Smooth muscle cell (in vitro differentiated cells): ENCODE results near the gene SPTBN2. TPM values are rescaled to one million over a fixed set of nuclear protein-coding genes. Genes with fewer than 3 reads are reported as not detected.

Source experiments
- DNase-seq: peaks from one replicate; lab custom pipeline; 2025; ENCODE audit not compliant: unreplicated experiment; lab: John Stamatoyannopoulos, UW
- H2AFZ ChIP-seq: fragments of 200-600 bp; sonication (generic); 2 replicates; pipeline ENCODE4 v1.6.0; 2016; ENCODE audit warnings: antibody characterized with exemption, low read depth, mild to moderate bottlenecking
- H3F3A ChIP-seq: fragments of 200-600 bp; sonication (generic); 2 replicates; pipeline ENCODE4 v1.6.0; 2017; ENCODE audit warnings: antibody characterized with exemption, low read depth
- H3K27ac ChIP-seq: fragments of 200-600 bp; sonication (generic); 2 replicates; pipeline ENCODE4 v1.5.1; 2016; ENCODE audit warnings: low read depth, mild to moderate bottlenecking
- H3K27me3 ChIP-seq: fragments of 200-600 bp; sonication (generic); 2 replicates; pipeline ENCODE4 v1.6.1; 2016; ENCODE audit warnings: low read depth, mild to moderate bottlenecking
- H3K36me3 ChIP-seq: fragments of 200-600 bp; sonication (generic); 2 replicates; pipeline ENCODE4 v1.5.1; 2016; ENCODE audit warnings: low read depth
- H3K4me1 ChIP-seq: fragments of 200-600 bp; sonication (generic); 2 replicates; pipeline ENCODE4 v1.5.1; 2016; ENCODE audit warnings: low read depth
- H3K4me2 ChIP-seq: fragments of 200-600 bp; sonication (generic); 2 replicates; pipeline ENCODE4 v1.6.0; 2016; ENCODE audit warnings: mild to moderate bottlenecking
- H3K4me3 ChIP-seq: fragments of 200-600 bp; sonication (generic); 2 replicates; pipeline ENCODE4 v1.5.1; 2016; ENCODE audit warnings: mild to moderate bottlenecking
- H3K79me2 ChIP-seq: fragments of 200-600 bp; sonication (generic); 2 replicates; pipeline ENCODE4 v1.6.0; 2016; ENCODE audit warnings: low read depth, mild to moderate bottlenecking
- H3K9ac ChIP-seq: fragments of 200-600 bp; sonication (generic); 2 replicates; pipeline ENCODE4 v1.6.0; 2016; ENCODE audit warnings: low read depth
- H3K9me3 ChIP-seq: fragments of 200-600 bp; sonication (generic); replicated peaks from 2 replicates; pipeline ENCODE4 v1.5.1; 2016; ENCODE audit warnings: low read depth
- H4K20me1 ChIP-seq: fragments of 200-600 bp; sonication (generic); 2 replicates; pipeline ENCODE4 v1.6.0; 2016; ENCODE audit warnings: low read depth
- CTCF ChIP-seq: fragments of 200-600 bp; sonication (generic); IDR thresholded peaks from 2 replicates; pipeline ENCODE4 v1.5.1; 2017; ENCODE audit warnings: borderline replicate concordance, mild to moderate bottlenecking, antibody characterized with exemption; ENCODE audit not compliant: insufficient read depth, poor library complexity, severe bottlenecking
- WGBS: methylation state at CpG from one replicate; pipeline ENCODE4 v1.1.7; 2016; ENCODE audit warnings: low lambda C conversion rate; 5-methylcytosine and 5-hydroxymethylcytosine counted together
- polyA plus RNA-seq: library from polyadenylated mRNA; unstranded; fragments of >200 nt; fragmentation: Nextera tagmentation; extraction: Ambion mirVana; gene quantifications from 2 replicates; pipeline ENCODE4 v1.2.1, GENCODE V29; 2016
- total RNA-seq: library from RNA; depleted of rRNA; stranded (reverse); fragments of >200 nt; gene quantifications from 2 replicates; pipeline ENCODE4 v1.2.3, GENCODE V29; 2014

Gene SPTBN2
- total and polyA plus RNA-seq, 2 experiments from 2014 or later = 15.7 to 20.9 TPM

GRCh38 chr11:66687831-66688281 lies 41.2 kb downstream of the SPTBN2 start:
- H3K36me3 ChIP-seq = no peaks in the 10 kb centered on the region
- DNase-seq = no peak
- H2AFZ ChIP-seq = no peak overlapping the region
- no peak overlapping the region for H3K4me3 ChIP-seq
- no peak overlapping the region for H3K9ac ChIP-seq
- H3K27ac ChIP-seq = no peak overlapping the region
- no peaks in the 10 kb centered on the region for H4K20me1 ChIP-seq
- 94% methylated on average over 12 of the region's 13 CpGs for WGBS
- no peaks in the 10 kb centered on the region for H3F3A ChIP-seq
- H3K9me3 ChIP-seq = no peaks in the 10 kb centered on the region
- H3K79me2 ChIP-seq = no peaks in the 10 kb centered on the region
- no peak overlapping the region for H3K4me2 ChIP-seq
- no peaks in the 10 kb centered on the region for H3K4me1 ChIP-seq
- TF ChIP-seq CTCF = no peak
- no peaks in the 10 kb centered on the region for H3K27me3 ChIP-seq

GRCh38 chr11:66686801-66687750 lies 41.9 kb downstream of the SPTBN2 start:
- Histone ChIP-seq H4K20me1 (no peaks in the 10 kb centered on the region), H3K4me1 (no peaks in the 10 kb centered on the region), H3K4me2 (no peak overlapping the region), H2AFZ (no peak overlapping the region), H3F3A (no peaks in the 10 kb centered on the region), H3K27me3 (no peaks in the 10 kb centered on the region), H3K79me2 (no peaks in the 10 kb centered on the region), H3K4me3 (no peak overlapping the region), H3K36me3 (no peaks in the 10 kb centered on the region), H3K9ac (no peak overlapping the region), H3K9me3 (no peaks in the 10 kb centered on the region), H3K27ac (peak overlapping the region; percentile 66)
- WGBS = 94% methylated on average over 33 of the region's 33 CpGs
- no peak for DNase-seq
- no peak for TF ChIP-seq CTCF

GRCh38 chr11:66686100-66686785 lies 42.8 kb downstream of the SPTBN2 start:
- no peaks in the 10 kb centered on the region for H3F3A ChIP-seq
- H3K27me3 ChIP-seq = no peaks in the 10 kb centered on the region
- H3K4me2 ChIP-seq = no peak overlapping the region
- peak overlapping the region; percentile 66 for H3K27ac ChIP-seq
- H3K9me3 ChIP-seq = no peaks in the 10 kb centered on the region
- no peaks in the 10 kb centered on the region for H4K20me1 ChIP-seq
- no peak for TF ChIP-seq CTCF
- no peaks in the 10 kb centered on the region for H3K79me2 ChIP-seq
- no peaks in the 10 kb centered on the region for H3K4me1 ChIP-seq
- H3K36me3 ChIP-seq = no peaks in the 10 kb centered on the region
- WGBS = 69% methylated on average over 15 of the region's 15 CpGs
- no peak overlapping the region for H3K4me3 ChIP-seq
- H3K9ac ChIP-seq = no peak overlapping the region
- H2AFZ ChIP-seq = no peak overlapping the region
- DNase-seq = no peak
